Panc1 (cell line): ENCODE results near the gene ECT2L.

ENCODE experiments used
- POLR2AphosphoS5 ChIP-seq: IDR thresholded peaks from 2 replicates; pipeline ENCODE4 v1.6.1; 2012; ENCODE audit warnings: mild to moderate bottlenecking, low read depth, low read length, moderate library complexity
- REST ChIP-seq, 2 experiments: IDR thresholded peaks; 2 replicates each; pipeline ENCODE4 v1.6.1; 2011 to 2012; ENCODE audit warnings: low read depth in 2 of 2, control low read depth in 1 of 2, low read length in 1 of 2, mild to moderate bottlenecking in 1 of 2, moderate library complexity in 1 of 2; ENCODE audit not compliant: insufficient read depth in 1 of 2
- TF ChIP-seq, protein P1 (sequence below): fragments of 450-650 bp; IDR thresholded peaks from 2 replicates; pipeline ENCODE4 v1.5.1; 2017; ENCODE audit warnings: mild to moderate bottlenecking

DNA sequence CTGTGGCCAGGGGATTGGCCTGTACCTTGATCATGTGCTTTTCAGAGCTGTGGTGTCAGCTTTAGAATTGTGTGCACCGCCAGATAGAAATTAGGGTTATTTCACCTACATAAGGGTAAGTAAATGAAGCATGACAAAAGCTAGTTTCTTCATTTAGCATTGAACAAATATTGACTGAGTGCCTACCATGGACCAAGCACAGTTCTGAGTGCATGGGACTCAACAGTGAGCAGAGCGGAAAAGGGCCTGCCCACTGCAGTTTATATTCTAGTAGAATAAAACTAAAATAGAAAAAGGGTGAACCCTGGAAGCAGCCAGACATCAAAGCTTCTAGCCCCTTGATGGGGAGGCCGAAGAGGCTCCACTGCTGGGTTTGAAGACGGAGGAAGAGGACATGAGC, 25.6 kb downstream of the ECT2L start:
- TF ChIP-seq, protein P1, sequence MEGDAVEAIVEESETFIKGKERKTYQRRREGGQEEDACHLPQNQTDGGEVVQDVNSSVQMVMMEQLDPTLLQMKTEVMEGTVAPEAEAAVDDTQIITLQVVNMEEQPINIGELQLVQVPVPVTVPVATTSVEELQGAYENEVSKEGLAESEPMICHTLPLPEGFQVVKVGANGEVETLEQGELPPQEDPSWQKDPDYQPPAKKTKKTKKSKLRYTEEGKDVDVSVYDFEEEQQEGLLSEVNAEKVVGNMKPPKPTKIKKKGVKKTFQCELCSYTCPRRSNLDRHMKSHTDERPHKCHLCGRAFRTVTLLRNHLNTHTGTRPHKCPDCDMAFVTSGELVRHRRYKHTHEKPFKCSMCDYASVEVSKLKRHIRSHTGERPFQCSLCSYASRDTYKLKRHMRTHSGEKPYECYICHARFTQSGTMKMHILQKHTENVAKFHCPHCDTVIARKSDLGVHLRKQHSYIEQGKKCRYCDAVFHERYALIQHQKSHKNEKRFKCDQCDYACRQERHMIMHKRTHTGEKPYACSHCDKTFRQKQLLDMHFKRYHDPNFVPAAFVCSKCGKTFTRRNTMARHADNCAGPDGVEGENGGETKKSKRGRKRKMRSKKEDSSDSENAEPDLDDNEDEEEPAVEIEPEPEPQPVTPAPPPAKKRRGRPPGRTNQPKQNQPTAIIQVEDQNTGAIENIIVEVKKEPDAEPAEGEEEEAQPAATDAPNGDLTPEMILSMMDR: no peak
- TF ChIP-seq POLR2AphosphoS5 (no peak), REST (IDR thresholded peaks at IDR 0.05; ENCODE audit: insufficient read depth in 1 of 2, low read depth in 2 of 2, low read length in 1 of 2) (no peak)
